ENCODE results near the gene RPL26.

DNA sequence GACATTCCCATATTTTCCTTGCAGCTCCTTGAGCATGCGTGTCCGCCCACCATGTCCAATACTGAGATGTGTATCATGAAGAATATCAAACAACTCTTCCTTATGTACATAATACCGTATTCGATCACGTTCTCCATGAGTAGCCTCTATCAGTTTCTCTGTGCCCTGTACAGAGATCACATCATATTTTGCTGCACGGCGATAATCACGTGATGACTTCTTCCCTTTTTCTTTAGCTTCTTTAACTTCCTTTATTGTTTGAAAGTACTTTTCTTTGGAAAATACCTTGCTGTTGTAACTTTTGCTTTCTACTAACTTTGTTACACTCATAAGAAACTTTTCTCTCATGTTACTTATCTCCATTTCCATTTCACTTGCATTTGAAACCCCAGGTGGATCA lies 13.0 kb downstream of the RPL26 start:
- TF ChIP-seq TAF1 (IDR thresholded peaks at IDR 0.05; ENCODE audit: borderline replicate concordance, low read depth, low read length) (no peak), POLR2AphosphoS5 (IDR thresholded peaks at IDR 0.05; ENCODE audit: low read depth, low read length) (no peak)

Measured in GM12892 (cell line).